IPS-NIHi7 (cell line): ENCODE measurements around the gene RPL10A.
"Not testable (repeated sequence)": the region's sequence is repeated elsewhere in the genome, so short reads cannot be mapped to it uniquely, and the experiment has no call there.

Source experiments
- DNase-seq: peaks from one replicate; pipeline ENCODE4 v3.0.0; 2012; ENCODE audit warnings: mixed read lengths; ENCODE audit errors: extremely low spot score

RPL10A gene

GRCh38 chr6:35512006-35512405 is 43.8 kb downstream of the RPL10A start:
- DNase-seq: no peak

GRCh38 chr6:35512740-35513139 is 44.5 kb downstream of the RPL10A start, which contains the start of gene TULP1:
Gene TULP1, minus strand, starts transcription at chr6:35512896. Its CDS starts 38 bp downstream, at chr6:35512858.
- DNase-seq: no peak

- DNase-seq: no peak
These were observed 46.4 kb downstream of the RPL10A start for GRCh38 chr6:35514587-35514986.

GRCh38 chr6:35515939-35516338 is 47.7 kb downstream of the RPL10A start:
- DNase-seq: not testable (repeated sequence)

- DNase-seq: no peak
These were observed 48.5 kb downstream of the RPL10A start for GRCh38 chr6:35516712-35517111.

GRCh38 chr6:35517978-35518377 is 49.8 kb downstream of the RPL10A start:
- DNase-seq: not testable (repeated sequence)

GRCh38 chr6:35518566-35519312 is 50.5 kb downstream of the RPL10A start:
- no peak for DNase-seq

- DNase-seq: no peak
These were observed 51.3 kb downstream of the RPL10A start for GRCh38 chr6:35519313-35520015.
